GM18517 (cell line): Measurements from ENCODE around the gene PTP4A2.
A peak's percentile ranks its signal among the peaks of the same experiment; 100 is the strongest.
"Not testable (repeated sequence)": the region's sequence is repeated elsewhere in the genome, so short reads cannot be mapped to it uniquely, and the experiment has no call there.

Experiments
- ATAC-seq: cut with Tn5 transposase; IDR thresholded peaks from one replicate; pipeline ENCODE4 v1.9.1; 2021; ENCODE audit warnings: mild to moderate bottlenecking, moderate library complexity; ENCODE audit not compliant: unreplicated experiment

Gene PTP4A2

DNA sequence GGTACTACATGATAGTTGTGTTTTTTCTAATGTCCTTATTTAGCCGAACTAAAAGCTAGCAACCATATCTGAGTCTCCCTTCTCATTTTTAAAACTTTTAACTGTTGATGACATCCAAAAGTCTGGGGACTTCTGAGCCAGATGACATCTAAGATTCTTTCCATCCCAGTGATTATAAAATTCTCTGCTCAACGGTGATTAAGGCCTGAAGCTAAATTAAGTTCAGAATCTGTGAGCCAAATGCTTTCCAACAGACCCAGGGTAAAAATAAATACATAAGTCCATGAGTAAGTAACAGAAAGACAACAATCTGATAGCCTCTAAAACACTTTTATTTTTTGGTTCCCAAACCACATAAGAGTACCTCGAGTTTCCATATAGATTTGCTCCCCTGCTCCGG, 13.1 kb upstream of the PTP4A2 start:
- ATAC-seq, result no peak

DNA sequence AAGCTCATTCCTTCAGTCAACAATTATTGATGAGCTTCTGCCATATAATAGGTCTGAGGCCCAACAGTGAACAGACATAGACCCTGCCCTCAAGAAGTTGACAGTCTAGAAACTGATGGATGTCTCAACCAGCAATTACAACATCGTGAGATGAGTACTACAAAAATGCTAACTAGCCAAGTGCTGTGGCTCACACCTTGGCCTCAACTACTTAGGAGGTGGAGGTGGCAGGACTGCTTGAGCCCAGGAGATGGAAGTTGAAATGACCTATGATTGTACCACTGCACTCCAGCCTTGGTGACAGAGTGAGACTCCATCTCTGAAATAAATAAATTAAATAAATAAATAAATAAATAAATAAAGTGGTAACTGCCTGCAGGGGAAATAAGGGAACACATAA, 11.7 kb upstream of the PTP4A2 start:
- no peak for ATAC-seq

GRCh38 chr1:31945677-31946076, 7.5 kb upstream of the PTP4A2 start:
- not testable (repeated sequence) for ATAC-seq

DNA sequence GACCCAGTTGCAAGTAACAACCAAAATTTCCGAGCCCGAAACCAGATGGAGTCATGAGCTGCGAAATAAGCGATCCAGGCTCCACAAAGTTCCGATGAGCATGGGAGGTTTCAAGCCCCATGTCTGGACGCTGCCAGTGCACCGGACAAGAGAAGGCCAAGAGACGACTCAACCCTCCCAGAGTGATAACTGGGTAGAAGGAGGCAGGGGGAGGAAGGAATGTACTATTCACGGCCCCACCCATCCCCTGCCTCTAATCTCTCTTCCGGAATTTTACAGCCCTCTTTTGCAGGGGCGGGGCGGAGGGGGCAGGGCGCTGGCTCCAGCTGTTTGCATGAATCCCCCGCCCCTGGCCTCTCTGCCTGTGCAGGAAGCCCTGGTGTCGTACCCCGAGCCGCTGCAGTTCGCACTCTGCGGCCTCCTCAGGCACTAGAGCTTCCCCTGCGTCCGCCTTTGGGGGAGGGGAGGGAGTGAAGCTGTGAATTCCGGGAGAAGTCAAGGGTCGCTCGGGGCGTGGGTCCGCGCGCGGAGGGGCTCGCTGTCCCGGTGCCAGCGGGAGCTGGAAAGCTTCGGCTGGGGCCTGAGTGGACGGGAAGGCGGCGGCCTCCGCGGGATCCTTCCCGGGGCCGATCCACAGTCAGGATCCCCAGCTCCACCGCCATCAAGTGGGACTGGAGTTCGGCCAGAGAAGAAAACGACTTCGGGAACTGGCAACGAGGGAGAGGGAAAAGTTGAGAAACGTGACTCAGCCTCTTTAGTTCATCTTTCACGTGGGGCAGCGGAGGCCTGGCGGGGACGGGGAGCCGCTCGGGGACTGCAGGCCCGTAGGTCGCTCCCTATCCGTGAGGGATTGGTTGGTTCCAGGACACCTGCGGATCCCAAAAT, 6.3 kb upstream of the PTP4A2 start:
- peak; percentile 46 for ATAC-seq

DNA sequence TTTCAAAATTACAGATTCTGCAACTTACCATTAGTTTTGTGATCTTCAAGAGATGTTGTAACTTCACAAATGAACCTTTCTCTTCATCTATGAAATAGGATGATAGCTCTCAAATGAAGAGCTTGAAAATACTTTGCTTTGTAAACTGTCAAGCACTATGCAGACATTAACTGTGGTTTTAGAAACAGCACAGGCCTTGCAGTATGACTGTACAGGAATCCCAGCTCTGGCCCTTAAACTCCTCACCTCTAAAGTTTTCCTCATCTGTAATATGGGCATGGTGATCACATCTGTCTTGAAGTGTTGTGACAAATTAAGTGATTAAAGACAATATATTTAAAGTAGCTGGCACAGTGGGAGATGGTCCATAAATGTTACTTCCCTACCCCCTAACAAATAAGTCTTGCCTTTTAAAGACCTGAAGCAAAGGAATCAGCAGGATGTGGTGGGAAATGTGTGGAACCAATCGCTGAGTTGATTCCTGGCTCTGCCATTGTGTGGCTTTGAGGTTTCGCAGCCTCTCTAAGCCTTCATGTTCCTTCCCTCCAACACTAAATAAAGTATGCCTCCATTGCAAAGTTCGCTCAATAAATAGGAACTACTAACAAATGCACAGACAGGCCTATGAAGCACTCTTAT, 5.5 kb upstream of the PTP4A2 start:
- no peak for ATAC-seq

DNA sequence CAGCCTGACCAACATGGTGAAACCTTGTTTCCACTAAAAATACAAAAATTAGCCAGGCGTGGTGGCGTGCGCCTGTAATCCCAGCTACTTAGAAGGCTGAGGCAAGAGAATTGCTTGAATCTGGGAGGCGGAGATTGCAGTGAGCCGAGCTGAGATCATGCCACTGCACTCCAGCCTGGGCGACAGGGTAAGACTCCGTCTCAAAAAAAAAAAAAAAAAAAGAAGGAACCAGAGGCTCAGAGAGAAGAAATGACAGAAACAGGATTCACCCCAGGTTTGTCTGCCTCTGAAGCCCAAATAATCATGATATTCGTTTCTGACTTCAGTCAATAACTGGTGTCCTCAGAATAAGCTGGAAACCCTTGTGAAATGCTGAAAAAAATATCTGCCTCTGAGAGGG, 3.9 kb upstream of the PTP4A2 start:
- not testable (repeated sequence) for ATAC-seq

- peak; percentile 32 for ATAC-seq
Measured at GRCh38 chr1:31939484-31940329, 1.5 kb upstream of the PTP4A2 start.

GRCh38 chr1:31937300-31938183, 626 bp downstream of the PTP4A2 start:
- peak; percentile 1 for ATAC-seq

GRCh38 chr1:31936981-31937299, 1.2 kb downstream of the PTP4A2 start:
- no peak for ATAC-seq

DNA sequence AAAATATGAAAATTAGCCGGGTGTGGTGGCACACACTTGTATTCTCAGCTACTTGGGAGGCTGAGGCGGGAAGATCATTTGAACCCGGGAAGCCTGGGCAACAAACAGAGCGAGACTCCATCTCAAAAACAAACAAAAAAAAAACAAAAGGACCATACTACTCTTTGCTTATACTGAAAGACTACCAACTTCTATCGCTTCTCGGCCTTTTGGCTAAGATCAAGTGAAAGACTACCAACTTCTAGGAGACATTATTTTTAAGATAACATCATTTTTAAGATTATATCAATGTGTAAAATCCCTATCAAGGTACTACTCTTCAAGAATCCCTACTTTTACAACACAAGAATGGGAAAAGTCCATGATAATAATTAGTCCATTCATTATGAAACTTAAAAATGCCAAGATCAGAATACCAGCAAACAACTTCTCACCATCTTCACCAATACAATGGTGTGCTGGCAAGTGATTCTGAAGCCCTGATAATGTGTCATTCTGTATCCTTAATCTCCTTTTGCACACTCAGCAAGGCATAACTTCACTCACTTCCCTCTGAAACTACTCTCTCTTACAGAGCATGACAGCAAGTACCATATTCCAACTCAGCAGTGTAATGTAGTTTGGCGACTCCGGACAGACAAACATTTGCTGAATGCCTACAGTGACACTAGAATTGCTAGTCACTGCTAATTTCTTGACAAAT, 1.7 kb downstream of the PTP4A2 start:
- no peak for ATAC-seq

- no peak for ATAC-seq
Measured at GRCh38 chr1:31934706-31935629, 3.2 kb downstream of the PTP4A2 start.

GRCh38 chr1:31932491-31933316, 5.5 kb downstream of the PTP4A2 start:
- ATAC-seq, result no peak

- ATAC-seq, result no peak
Measured at GRCh38 chr1:31931593-31932225, 6.5 kb downstream of the PTP4A2 start.

GRCh38 chr1:31930836-31931592, 7.2 kb downstream of the PTP4A2 start:
- no peak for ATAC-seq

- no peak for ATAC-seq
Measured at GRCh38 chr1:31927661-31927980, 10.5 kb downstream of the PTP4A2 start.

DNA sequence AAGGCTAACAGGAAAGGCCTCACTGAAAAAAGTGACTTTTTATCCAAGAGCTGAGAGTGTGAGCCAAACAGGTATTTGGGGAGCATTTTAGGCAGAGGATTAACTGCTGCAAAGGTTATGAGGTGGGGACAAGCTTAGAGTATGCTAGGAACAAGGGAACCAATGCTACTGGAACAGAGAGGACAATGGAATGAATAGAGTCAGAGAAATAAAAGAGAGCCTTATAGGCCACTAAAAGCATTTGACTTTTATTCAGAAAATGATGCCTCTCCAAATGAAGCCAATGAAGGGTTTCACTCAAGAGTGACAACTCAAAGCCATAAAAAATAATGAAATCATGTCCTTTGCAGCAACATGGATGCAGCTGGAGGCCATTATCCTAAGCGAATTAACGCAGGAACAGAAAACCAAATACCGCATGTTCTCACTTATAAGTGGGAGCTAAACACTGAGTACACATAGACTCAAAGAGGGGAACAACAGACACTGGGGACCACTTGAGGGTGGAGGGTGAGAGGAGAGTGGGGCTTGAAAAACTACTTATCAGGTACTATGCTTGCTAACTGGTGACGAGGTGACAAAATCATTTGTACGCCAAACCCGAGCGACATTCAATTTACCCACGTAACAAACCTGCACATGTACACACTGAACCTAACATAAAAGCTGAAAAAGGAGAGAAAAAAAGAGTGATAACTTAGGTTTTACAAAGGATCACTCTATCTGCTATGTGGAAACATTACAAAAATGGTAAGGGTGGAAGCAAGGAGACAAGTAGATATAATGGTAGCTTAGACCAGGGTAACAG, 11.1 kb downstream of the PTP4A2 start:
- ATAC-seq, result no peak
